ENCODE results near the gene OR6C76. TPM values are rescaled to one million over a fixed set of nuclear protein-coding genes. Genes with fewer than 3 reads are reported as not detected.
"Not testable (repeated sequence)": the region's sequence is repeated elsewhere in the genome, so short reads cannot be mapped to it uniquely, and the experiment has no call there.

Gene OR6C76
- total and polyA plus RNA-seq, 9 donors: not detected

- no peaks in the 10 kb centered on the region for H3K4me1 ChIP-seq (ENCODE audit: insufficient read depth)
- DNase-seq: no peak
- H3K4me3 ChIP-seq: no peak overlapping the region
- no peak for TF ChIP-seq POLR2A (IDR thresholded peaks at IDR 0.05)
- H3K27ac ChIP-seq: no peak overlapping the region
- intact Hi-C loops (cut with DNase I): no loop called here
- no peaks in the 10 kb centered on the region for H3K9me3 ChIP-seq
- no peaks in the 10 kb centered on the region for H3K27me3 ChIP-seq
- WGBS, 3 donors: 94 to 100% (median 94%) methylated on average over 1 of the region's 1 CpG
- H3K36me3 ChIP-seq: no peaks in the 10 kb centered on the region
Observed at GRCh38 chr12:55416961-55417360, 9.1 kb upstream of the OR6C76 start.

GRCh38 chr12:55420307-55420962 lies 5.6 kb upstream of the OR6C76 start:
- 80 to 86% (median 83%) methylated on average over 2 of the region's 2 CpGs for WGBS, 3 donors
- intact Hi-C loops (cut with DNase I): no loop called here

GRCh38 chr12:55428331-55429243 lies 2.5 kb downstream of the OR6C76 start:
- DNase-seq: no peak
- Histone ChIP-seq H3K9me3 (no peaks in the 10 kb centered on the region), H3K27me3 (no peaks in the 10 kb centered on the region), H3K4me1 (ENCODE audit: insufficient read depth) (no peaks in the 10 kb centered on the region), H3K27ac (no peak overlapping the region), H3K4me3 (no peak overlapping the region), H3K36me3 (no peaks in the 10 kb centered on the region)
- TF ChIP-seq EP300 (IDR thresholded peaks at IDR 0.05) (no peak), POLR2A (IDR thresholded peaks at IDR 0.05) (no peak), CTCF (IDR thresholded peaks at IDR 0.05) (no peak)
- 1 to 4% (median 3%) methylated on average over 1 of the region's 1 CpG for WGBS, 3 donors
- intact Hi-C loops (cut with DNase I): no loop called here

More at GRCh38 chr12:55420307-55420962, 5.6 kb upstream of the OR6C76 start:
- no peaks in the 10 kb centered on the region for H3K27me3 ChIP-seq
- no peaks in the 10 kb centered on the region for H3K9me3 ChIP-seq
- H3K4me1 ChIP-seq (ENCODE audit: insufficient read depth): no peaks in the 10 kb centered on the region
- no peak overlapping the region for H3K4me3 ChIP-seq
- H3K27ac ChIP-seq: no peak overlapping the region
- H3K36me3 ChIP-seq: no peaks in the 10 kb centered on the region
- no peak for DNase-seq
- TF ChIP-seq EP300 (IDR thresholded peaks at IDR 0.05): no peak
- TF ChIP-seq POLR2A (IDR thresholded peaks at IDR 0.05): no peak
- TF ChIP-seq CTCF (IDR thresholded peaks at IDR 0.05): no peak

- intact Hi-C loops (cut with DNase I); H3K36me3 ChIP-seq; H3K27me3 ChIP-seq; H3K4me3 ChIP-seq; H3K27ac ChIP-seq; DNase-seq; H3K9me3 ChIP-seq; H3K4me1 ChIP-seq (ENCODE audit: insufficient read depth): not testable (repeated sequence)
- WGBS, 3 donors: 73 to 80% (median 75%) methylated on average over 5 of the region's 5 CpGs
Observed at GRCh38 chr12:55441233-55441632, 15.2 kb downstream of the OR6C76 start.

- no peak for TF ChIP-seq POLR2A (IDR thresholded peaks at IDR 0.05)
- no peak for TF ChIP-seq EP300 (IDR thresholded peaks at IDR 0.05)
- TF ChIP-seq CTCF (IDR thresholded peaks at IDR 0.05): no peak
- no peak for DNase-seq
- H3K27me3 ChIP-seq: no peaks in the 10 kb centered on the region
- H3K9me3 ChIP-seq: no peaks in the 10 kb centered on the region
- no peak within 1 kb of the TSS for H3K27ac ChIP-seq
- no peaks in the 10 kb centered on the region for H3K4me1 ChIP-seq (ENCODE audit: insufficient read depth)
- 45 to 61% (median 48%) methylated on average over 2 of the region's 2 CpGs for WGBS, 3 donors
- intact Hi-C loops (cut with DNase I): no loop called here
- H3K4me3 ChIP-seq: no peak within 1 kb of the TSS
- H3K36me3 ChIP-seq: no peaks in the 10 kb centered on the region
Observed at GRCh38 chr12:55443776-55444175, 17.7 kb downstream of the OR6C76 start, which contains the start of gene OR6C2. Gene OR6C2 (plus strand): TSS chr12:55444076. CDS start chr12:55452214, 8,138 bp downstream.
